Stomach (tissue), 9 donors: Measurements from ENCODE around the gene SHISA6. TPM values are rescaled to one million over a fixed set of nuclear protein-coding genes. Genes with fewer than 3 reads are reported as not detected.
A peak's percentile ranks its signal among the peaks of the same experiment; 100 is the strongest.

ENCODE experiments used
- DNase-seq, 2 donors: peaks; one replicate each; pipeline versions ENCODE4 v3.0.0 to v3.0.0-alpha.2; 2013 to 2019
- H3K27ac ChIP-seq, 5 donors: fragments of 200-600 bp in 4 of 5; sonication (generic) in 4 of 5; one replicate each; pipeline ENCODE4 v1.5.1; 2013 to 2019; ENCODE audit warnings: mild to moderate bottlenecking in 1 of 5, moderate library complexity in 1 of 5
- H3K27me3 ChIP-seq, 3 donors: fragments of 200-600 bp; sonication (generic); one replicate each; pipeline ENCODE4 v1.5.1; 2017 to 2019; ENCODE audit warnings: mixed run types in 1 of 3
- H3K36me3 ChIP-seq, 4 donors: fragments of 200-600 bp; sonication (generic); 1 replicate in 3 of 4; 2 replicates in 1 of 4; pipeline ENCODE4 v1.5.1; 2016 to 2019
- H3K4me1 ChIP-seq, 4 donors: fragments of 200-600 bp; sonication (generic); one replicate each; pipeline ENCODE4 v1.5.1; 2016 to 2019
- H3K4me3 ChIP-seq, 4 donors: fragments of 200-600 bp; sonication (generic) in 3 of 4; one replicate each; pipeline ENCODE4 v1.5.1; 2016 to 2019; ENCODE audit warnings: mild to moderate bottlenecking in 1 of 4
- H3K9me3 ChIP-seq, 4 donors: fragments of 200-600 bp; sonication (generic); one replicate each; pipeline ENCODE4 v1.5.1; 2016 to 2019
- EP300 ChIP-seq: sonication (generic); formaldehyde crosslinking; IDR thresholded peaks from one replicate; pipeline ENCODE4 v1.6.1; 2017; ENCODE audit warnings: antibody characterized with exemption
- POLR2A ChIP-seq, 4 donors: fragments of 450-650 bp; IDR thresholded peaks; one replicate each; pipeline ENCODE4 v1.6.1; 2016; ENCODE audit warnings: antibody characterized with exemption in 4 of 4, control low read depth in 2 of 4, mild to moderate bottlenecking in 1 of 4, moderate library complexity in 1 of 4
- POLR2AphosphoS5 ChIP-seq, 3 donors: sonication (generic); formaldehyde crosslinking; IDR thresholded peaks; one replicate each; pipeline ENCODE4 v1.6.1; 2016; ENCODE audit warnings: antibody characterized with exemption in 3 of 3
- WGBS, 5 donors: extraction: QIAGEN DNeasy Blood & Tissue Kit in 3 of 5; methylation state at CpG; one replicate each; pipeline versions ENCODE4 v1.1.5 to v1.1.7; 2013 to 2018; 5-methylcytosine and 5-hydroxymethylcytosine counted together
- intact Hi-C: fragments of 100-400 bp; cut with DNase I; formaldehyde crosslinking; loops from one replicate; pipeline ENCODE4 v1.15.1; 2023; ENCODE audit warnings: low total_unique reads
- polyA plus RNA-seq, 3 donors: library from polyadenylated mRNA; stranded (reverse); fragments of 200-250 nt; gene quantifications; one replicate each; pipeline ENCODE4 v1.2.3, GENCODE V29; 2013
- total RNA-seq, 5 donors: library from RNA; depleted of rRNA; stranded (reverse); fragments of >200 nt; gene quantifications; one replicate each; pipeline versions ENCODE4 v1.1.0 to v1.2.3, GENCODE V29; 2014 to 2016
- TF ChIP-seq, protein P1 (sequence below), 7 experiments: fragments of 450-650 bp in 4 of 7; fragments of 200-600 bp in 3 of 7; sonication (generic) in 3 of 7; IDR thresholded peaks; one replicate each; pipeline ENCODE4 v1.5.1; 2016 to 2019; ENCODE audit warnings: antibody characterized with exemption in 7 of 7, control low read depth in 2 of 7, mild to moderate bottlenecking in 1 of 7
- donor health status: healthy with polysubstance abuse.
- donor health status: Bipolar disorder and iron deficiency.
- donor health status: healthy.

SHISA6 gene
- total and polyA plus RNA-seq, 8 donors: 0.15 to 3.6 (median 1.3) TPM; not detected in 1

DNA sequence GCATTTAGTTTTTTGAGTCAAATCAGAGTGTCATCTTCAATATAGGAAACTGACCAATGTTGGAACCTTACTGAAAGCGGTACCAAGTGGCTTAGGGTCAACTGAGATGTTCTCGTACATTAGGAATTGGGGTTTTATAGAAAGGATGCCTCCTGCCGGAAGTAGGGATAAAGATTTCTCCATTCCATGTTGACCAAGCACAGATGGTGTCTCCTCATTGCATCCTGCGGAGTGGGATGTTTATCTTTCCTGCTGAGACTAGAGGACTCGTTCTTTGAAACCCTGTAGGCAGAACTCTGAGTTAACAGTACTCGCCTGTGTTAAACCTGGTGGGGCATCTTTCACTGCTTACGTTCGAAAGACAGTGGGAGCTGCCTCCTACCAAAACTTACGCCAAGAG, 1.4 kb downstream of the SHISA6 start:
- H3K4me3 ChIP-seq: peak overlapping the region in 2 of 4 donors; percentile 54 to 63
- intact Hi-C loops: no loop called here
- H3K27me3 ChIP-seq: peaks cover 10 to 81% (median 50%) of the 10 kb centered on the region in 3 donors
- TF ChIP-seq POLR2A (IDR thresholded peaks at IDR 0.05): no peak
- TF ChIP-seq, protein P1, sequence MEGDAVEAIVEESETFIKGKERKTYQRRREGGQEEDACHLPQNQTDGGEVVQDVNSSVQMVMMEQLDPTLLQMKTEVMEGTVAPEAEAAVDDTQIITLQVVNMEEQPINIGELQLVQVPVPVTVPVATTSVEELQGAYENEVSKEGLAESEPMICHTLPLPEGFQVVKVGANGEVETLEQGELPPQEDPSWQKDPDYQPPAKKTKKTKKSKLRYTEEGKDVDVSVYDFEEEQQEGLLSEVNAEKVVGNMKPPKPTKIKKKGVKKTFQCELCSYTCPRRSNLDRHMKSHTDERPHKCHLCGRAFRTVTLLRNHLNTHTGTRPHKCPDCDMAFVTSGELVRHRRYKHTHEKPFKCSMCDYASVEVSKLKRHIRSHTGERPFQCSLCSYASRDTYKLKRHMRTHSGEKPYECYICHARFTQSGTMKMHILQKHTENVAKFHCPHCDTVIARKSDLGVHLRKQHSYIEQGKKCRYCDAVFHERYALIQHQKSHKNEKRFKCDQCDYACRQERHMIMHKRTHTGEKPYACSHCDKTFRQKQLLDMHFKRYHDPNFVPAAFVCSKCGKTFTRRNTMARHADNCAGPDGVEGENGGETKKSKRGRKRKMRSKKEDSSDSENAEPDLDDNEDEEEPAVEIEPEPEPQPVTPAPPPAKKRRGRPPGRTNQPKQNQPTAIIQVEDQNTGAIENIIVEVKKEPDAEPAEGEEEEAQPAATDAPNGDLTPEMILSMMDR (IDR thresholded peaks at IDR 0.05): no peak
- H3K27ac ChIP-seq: no peak overlapping the region
- no peaks in the 10 kb centered on the region for H3K36me3 ChIP-seq
- no peak for DNase-seq
- WGBS, 5 donors: 26 to 52% (median 43%) methylated on average over 9 of the region's 9 CpGs
- H3K9me3 ChIP-seq: no peaks in the 10 kb centered on the region
- H3K4me1 ChIP-seq: peaks cover 9 to 26% (median 23%) of the 10 kb centered on the region in 4 donors

DNA sequence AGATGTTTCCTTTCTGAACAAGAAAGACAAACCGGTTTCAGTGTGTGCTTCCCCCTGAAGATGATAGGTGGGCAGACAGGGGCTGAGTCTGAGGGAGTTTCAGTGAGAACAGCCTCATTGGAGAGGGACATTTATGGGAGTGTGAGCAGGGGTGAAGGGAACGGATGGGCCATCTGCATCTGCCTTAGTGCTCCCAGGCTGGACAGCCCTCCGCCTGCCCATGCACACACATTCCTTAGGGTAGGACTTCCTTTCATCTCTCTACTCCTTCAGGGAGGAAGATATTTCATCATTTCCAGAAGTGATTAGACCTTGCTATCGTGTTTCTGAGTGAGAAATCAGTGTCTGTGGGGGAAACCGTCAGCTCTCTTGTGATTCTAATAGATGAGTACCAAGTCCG, 3.8 kb downstream of the SHISA6 start:
- H3K4me3 ChIP-seq: no peak overlapping the region
- TF ChIP-seq, protein P1 (IDR thresholded peaks at IDR 0.05): no peak
- TF ChIP-seq POLR2AphosphoS5 (IDR thresholded peaks at IDR 0.05) (no peak), POLR2A (IDR thresholded peaks at IDR 0.05) (no peak), EP300 (no peak)
- 39 to 63% (median 45%) methylated on average over 6 of the region's 6 CpGs for WGBS, 5 donors
- no peak for DNase-seq
- no peak overlapping the region for H3K27ac ChIP-seq
- H3K27me3 ChIP-seq: peaks cover 10 to 66% (median 35%) of the 10 kb centered on the region in 3 donors
- no peaks in the 10 kb centered on the region for H3K36me3 ChIP-seq
- H3K4me1 ChIP-seq: peaks cover 6 to 19% (median 17%) of the 10 kb centered on the region in 4 donors
- no peaks in the 10 kb centered on the region for H3K9me3 ChIP-seq
- intact Hi-C loops: no loop called here

DNA sequence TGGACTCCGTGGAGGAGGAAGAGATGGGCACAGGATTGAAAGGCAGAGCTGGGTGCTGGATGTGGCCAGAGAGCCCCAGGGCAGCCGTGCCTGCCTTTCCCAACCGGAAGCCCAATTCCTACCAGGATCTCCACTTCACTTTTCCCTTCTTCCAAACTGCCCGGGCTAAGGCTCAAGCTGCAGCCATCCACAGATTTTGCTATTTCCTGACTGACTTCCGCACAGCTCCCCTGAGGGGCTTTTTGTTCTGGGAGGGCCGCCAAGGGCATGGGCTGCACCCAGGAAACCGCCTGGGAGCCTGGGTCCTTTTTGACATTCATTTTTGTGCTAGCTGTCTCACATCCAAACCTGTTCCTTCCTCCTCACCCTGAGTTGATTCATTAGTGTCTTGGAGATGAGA, 4.2 kb downstream of the SHISA6 start:
- no peaks in the 10 kb centered on the region for H3K36me3 ChIP-seq
- no peaks in the 10 kb centered on the region for H3K9me3 ChIP-seq
- DNase-seq: no peak
- H3K4me1 ChIP-seq: peaks cover 4 to 15% (median 13%) of the 10 kb centered on the region in 4 donors
- intact Hi-C loops: no loop called here
- 32 to 66% (median 54%) methylated on average over 7 of the region's 7 CpGs for WGBS, 5 donors
- no peak overlapping the region for H3K4me3 ChIP-seq
- no peak for TF ChIP-seq POLR2AphosphoS5 (IDR thresholded peaks at IDR 0.05)
- no peak for TF ChIP-seq POLR2A (IDR thresholded peaks at IDR 0.05)
- TF ChIP-seq EP300: no peak
- TF ChIP-seq, protein P1 (IDR thresholded peaks at IDR 0.05): no peak
- H3K27ac ChIP-seq: no peak overlapping the region
- peaks cover 10 to 62% (median 31%) of the 10 kb centered on the region in 3 donors for H3K27me3 ChIP-seq

DNA sequence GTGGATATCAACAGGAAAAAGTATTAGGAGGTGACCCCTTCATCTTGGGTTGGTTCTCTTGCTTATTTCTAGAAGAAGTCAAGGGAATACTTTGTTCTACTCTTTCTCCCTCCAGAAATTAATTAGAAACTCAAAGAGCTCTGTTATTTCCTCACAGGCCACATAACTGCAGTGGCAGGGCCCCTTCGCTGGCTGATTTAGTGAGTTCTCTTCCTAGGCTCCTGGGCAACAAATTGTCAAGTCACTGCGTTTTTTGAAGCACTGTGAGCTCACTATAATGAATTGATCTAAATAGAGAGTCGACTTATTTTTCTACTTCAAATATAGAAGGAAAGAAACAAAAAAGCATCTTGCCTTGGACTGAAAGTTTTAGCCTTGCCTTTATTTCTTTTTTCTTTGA, 4.8 kb downstream of the SHISA6 start:
- WGBS, 5 donors: 72 to 91% (median 82%) methylated on average over 3 of the region's 3 CpGs
- Histone ChIP-seq H3K4me1 (peaks cover under 1 to 8% (median 7%) of the 10 kb centered on the region in 4 donors), H3K27me3 (peaks cover 10 to 61% (median 25%) of the 10 kb centered on the region in 3 donors), H3K27ac (no peak overlapping the region), H3K36me3 (no peaks in the 10 kb centered on the region), H3K4me3 (no peak overlapping the region), H3K9me3 (no peaks in the 10 kb centered on the region)
- no peak for DNase-seq
- intact Hi-C loops: no loop called here
- TF ChIP-seq POLR2AphosphoS5 (IDR thresholded peaks at IDR 0.05): no peak
- TF ChIP-seq, protein P1 (IDR thresholded peaks at IDR 0.05): no peak
- TF ChIP-seq POLR2A (IDR thresholded peaks at IDR 0.05): no peak
- TF ChIP-seq EP300: no peak
